DOHH2 (cell line): ENCODE results near the gene KRT33A.

ENCODE experiments used
- CTCF ChIP-seq: fragments of 200-600 bp; sonication (generic); IDR thresholded peaks from one replicate; pipeline ENCODE4 v1.5.1; 2014; ENCODE audit warnings: antibody characterized with exemption, mild to moderate bottlenecking, low read depth, low read length; ENCODE audit not compliant: poor library complexity, severe bottlenecking
- EZH2phosphoT487 ChIP-seq: fragments of 200-600 bp; sonication (generic); IDR thresholded peaks from 2 replicates; pipeline ENCODE4 v1.6.1; 2017; ENCODE audit warnings: borderline replicate concordance, mild to moderate bottlenecking, antibody characterized with exemption, low read length, moderate library complexity, mixed read lengths

GRCh38 chr17:41315204-41315794, 35.3 kb downstream of the KRT33A start, which contains the start of gene KRTAP17-1:
- no peak for TF ChIP-seq CTCF
- no peak for TF ChIP-seq EZH2phosphoT487
